SIG-M5 (cell line): ENCODE data around the gene TNNC1.

Experiments used
- DNase-seq: peaks from one replicate; lab custom pipeline; 2025; lab: John Stamatoyannopoulos, UW

The TNNC1 gene

DNA sequence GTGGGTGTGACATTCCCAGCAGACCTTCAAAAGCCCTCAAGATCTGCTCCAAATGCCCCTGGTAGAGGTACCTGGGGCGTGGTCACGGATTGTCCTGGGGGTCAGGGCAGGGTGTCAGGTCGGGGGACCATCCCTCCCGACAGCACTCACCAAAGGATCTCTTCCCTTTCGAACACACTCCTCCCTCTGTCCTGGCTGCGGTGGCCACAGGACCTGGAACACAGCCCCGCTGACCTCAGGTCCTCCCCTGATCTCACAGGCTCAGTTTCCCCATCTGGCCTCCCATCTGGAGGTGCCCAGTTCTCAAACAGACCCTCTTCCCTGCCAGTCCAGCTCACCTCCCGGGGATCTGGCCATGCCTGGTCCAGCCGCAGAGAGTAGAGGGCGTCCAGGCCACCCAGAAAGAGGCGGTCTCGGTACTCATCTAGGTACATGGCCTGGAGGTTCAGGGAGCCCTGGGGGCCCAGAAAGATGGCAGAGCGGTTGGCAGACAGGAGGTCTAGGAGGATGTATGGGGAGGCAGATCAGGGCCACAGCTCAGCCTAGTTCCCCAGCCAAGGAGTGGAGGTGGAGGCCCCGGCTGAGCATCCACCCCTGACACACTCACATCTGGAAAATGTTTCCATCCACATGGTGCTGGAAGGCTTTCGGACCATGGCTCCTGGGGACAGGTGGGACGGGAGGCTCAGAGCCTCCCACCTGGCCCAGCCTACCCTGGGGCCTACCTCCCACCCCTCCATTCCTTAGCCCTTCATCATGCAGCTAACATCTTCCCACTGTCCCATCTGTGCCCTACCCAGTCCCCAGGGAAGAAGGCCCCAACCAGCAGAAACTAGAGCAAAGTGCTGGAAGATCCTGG, 11.2 kb downstream of the TNNC1 start:
- no peak for DNase-seq

DNA sequence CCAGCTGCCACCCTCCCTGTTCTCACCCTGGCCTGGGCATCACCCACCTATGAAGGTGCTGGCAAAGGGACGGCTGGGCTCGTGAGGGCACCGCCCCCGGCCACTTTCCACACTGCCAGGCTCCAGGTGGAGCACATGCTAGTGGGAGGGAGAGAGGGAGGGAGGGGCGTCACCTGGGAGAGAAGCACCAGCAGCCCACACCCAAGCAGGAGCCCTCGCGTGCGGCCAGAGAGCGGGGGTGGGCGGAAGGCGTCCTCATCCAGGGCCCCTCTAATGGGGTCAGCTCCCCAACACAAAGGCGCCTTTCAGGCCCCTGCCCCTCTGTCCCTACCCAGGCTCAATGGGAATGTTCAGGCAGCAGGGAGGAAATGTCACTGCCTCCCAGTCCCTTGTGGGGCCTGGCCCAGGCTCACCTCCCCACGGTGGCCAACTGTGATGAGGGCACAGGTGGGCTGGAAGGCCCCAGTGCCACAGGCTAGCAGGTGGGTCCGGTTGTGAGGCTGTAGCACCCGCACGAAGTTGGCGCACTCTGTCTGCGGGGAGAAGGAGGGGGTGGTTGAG, 12.0 kb downstream of the TNNC1 start:
- DNase-seq = no peak

DNA sequence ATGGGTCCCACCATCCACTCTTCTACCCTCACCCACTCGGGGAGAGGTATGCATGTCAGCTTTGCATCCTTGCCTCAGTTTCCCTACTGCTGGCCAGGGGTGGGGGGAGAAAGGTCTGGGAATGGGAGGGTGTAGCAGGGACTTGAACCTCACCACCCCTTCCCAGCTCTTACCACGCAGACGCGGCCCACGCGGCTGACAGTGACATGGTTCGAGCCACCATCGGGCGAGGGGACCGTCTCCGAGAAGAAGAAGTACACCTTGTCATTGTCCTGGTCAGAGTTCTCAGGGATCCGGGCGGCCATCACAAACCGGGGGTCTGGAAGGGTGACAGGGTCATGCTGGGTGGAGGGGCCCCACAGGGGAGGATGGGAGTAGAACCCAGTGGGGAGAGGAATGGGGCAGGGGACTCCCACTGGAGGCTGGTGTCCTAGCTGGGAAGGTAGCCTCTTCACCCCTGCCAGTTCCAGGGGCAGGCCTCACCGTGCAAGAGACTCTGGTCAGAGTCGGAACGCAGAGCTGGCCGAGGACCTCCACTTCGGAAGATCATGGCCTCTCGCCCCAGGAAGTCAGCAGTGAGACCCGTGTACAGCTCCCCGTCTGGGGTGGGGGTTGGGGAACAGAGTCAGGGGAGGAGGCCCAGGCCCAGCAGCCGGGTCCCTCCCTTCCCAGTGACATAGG, 12.6 kb downstream of the TNNC1 start:
- DNase-seq = no peak

DNA sequence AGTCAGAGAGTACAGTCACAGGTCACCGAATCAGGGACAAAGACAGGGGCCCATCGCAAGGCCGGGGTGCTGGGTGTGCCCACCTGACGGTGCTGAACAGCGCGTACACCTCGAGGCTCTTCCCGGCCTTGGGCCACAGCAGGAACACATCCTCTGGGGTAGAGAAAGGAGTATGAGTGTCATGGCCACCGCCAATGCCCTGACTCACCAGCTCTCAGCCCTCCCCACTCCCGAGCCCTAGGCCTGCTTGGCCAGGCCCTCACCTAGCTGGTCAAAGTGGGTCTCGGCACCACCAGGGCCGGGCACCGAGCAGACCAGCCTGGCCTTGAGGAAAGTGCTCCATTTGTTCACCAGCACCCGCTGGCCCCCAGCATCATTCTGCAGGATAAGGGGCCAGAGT, 13.2 kb downstream of the TNNC1 start:
- no peak for DNase-seq

DNA sequence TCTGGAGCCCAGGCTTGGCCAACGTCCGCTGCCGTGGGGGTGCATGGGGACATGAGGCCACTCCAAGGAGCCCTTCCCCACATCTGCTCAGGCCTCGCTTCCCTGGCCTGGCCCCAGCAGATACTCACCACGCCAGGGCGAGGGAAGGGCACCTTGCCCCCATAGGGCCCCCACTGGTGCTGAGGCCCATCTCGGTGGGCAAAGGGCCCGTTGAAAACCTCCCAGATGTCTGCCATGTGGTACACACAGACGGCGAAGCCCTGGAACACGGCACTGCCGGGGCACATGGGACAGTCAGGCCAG, 13.6 kb downstream of the TNNC1 start:
- DNase-seq = no peak

DNA sequence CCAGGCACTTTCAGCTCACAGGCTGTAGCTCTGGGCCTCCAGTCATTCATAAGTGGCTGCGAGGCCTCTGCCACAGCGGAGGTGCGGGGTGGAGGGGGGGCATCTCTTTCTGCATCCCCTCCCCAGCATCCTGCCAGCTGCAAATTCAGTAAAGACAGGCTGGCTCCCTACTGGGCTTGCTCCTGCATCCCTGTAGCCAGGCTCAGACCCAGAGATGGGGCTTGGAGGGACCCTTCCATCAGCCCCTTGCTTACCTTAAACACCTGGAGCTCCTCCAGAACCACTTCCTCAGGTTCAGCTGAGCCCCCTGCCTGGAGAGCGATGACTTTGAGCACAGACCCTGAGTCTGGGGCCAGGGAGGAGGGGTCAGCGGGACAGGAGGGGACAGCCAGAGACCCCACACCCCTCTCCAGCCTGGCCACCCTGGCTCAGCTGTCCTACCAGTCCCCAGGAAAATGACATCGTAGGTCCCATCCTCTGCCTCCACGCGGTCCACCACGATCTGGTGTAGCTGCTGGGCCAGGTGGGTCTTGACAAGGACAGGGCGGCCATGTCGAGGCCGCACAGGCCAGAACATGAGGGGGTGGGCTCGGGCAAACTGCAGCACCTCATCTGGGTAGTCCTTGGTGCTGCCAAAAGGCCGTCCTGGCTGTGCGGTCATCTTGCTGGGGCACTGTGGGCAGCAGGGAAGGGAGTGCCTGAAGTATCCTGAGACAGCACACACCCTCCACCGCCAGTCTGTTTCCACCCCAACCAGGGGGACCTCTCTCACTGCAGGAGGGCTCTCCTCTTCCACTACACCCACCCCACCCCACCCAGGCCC, 14.2 kb downstream of the TNNC1 start:
- no peak for DNase-seq

DNA sequence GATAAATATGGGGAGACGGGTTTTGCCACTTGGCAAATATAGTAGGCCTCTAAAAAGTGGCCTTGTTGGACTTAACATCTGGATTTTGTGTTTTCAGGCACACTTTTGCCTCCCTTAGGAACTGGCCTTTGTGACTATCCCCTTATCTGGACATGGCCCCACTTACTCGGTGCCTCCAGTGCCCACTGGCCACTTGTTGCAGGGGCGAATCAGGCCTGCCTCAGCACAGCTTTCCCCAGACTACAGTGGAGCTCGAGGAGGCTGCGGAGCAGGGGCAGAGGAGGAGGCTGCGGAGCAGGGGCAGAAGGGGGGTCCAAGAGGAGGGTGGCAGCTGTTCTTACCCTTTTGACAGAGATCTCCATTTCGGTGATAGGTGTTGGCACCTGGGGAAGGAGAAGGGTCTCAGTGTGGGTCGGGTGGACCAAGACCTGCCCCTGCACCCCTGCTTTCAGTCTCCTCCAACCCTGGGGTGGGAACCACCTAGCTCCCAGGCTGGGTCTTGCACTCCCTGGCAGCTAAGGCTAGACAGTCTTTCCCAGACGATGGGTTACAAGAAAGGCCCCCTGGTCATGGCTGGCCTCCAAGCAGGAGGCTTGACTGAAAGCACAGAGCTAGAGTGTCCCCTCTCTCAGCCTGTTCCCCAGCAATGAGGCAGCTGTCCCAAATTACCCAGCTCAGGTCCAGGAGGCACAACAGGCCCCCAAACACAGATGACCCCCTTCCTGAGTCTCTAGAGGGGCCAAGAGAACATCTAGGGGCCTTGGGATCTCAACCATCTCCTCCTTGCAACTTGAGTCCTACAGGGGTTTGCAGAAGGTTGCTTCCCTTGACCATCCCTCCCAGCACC, 15.0 kb downstream of the TNNC1 start:
- no peak for DNase-seq

DNA sequence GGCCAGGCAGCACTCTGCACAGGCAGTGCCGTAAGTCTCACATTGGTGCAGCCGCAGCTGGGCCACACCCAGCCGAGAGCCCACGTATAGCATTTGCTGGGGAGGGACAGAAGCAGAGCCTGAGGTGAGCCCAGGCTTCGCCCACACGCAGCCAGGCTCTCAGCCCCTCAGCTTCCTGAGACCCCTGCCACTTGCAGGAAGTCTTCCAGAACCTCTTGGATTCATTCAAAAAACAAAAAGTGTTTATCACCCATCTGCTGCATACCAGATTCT, 15.8 kb downstream of the TNNC1 start:
- DNase-seq = no peak

DNA sequence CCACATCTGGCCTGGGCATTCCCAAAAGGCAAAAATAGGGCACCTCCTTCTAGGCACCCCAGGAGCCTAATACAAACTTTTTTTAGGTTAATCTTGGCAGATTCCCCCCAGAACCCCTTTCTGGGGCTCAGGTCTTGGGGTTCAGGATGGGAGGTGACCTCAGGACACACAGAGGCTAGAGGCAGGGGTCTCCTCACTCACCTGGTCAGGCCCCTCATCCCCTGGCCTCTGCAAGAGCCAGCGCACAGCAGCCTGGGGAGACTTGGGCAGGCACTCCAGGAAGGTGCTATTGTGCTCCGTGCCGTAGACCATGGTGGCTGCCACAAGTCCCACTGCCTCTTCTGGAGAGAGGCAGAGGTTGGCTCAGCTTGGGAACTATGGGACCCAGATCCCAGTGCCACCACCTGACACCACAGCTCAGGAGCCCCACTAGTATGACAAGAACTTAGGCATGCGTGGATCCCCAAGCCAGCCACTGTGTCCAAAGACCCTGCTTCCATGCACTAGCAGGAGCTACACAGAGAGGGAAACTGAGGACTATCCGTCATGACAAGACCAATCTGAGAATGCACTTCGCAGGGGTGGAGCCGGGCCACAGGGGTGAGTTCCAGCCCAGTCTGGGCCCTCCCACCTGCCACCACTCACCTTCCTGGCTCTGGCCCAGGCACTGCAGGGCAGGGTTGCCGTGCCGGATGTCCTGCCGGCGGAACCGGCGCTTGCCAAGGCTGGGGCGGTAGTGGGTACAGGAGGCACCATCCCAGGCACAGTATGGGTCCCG, 16.3 kb downstream of the TNNC1 start:
- DNase-seq = no peak

DNA sequence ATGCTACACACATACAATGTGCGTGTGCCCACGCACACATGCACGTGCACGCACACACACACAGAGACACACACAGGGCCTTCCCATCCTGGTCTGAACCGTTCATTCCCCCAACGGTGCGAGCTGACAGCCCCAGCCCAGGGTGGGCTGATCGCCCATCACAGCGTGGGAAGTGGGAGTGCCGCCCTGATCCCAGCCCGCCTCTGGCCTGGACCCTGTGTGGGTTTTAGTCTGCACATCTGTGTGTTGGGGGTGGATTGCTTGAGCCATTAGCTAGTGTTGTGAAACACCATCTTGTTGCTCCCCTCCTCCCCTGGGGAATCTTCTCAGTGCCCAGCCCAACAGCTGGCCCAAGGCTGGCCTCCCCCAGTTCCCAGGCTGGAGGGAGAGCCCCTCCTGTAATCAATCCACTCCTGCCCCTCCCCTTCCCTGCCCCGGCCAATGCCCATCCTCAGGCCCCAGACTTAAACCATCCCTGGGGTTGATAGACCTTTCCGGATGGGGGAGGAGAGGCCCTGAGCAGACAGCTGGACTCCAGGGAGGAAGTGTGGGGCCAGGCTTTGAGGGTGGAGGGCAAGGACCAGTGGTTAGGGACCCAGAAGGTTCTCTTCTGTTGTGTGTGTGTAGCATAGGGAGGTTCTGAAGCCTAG, 17.2 kb downstream of the TNNC1 start:
- DNase-seq = no peak

DNA sequence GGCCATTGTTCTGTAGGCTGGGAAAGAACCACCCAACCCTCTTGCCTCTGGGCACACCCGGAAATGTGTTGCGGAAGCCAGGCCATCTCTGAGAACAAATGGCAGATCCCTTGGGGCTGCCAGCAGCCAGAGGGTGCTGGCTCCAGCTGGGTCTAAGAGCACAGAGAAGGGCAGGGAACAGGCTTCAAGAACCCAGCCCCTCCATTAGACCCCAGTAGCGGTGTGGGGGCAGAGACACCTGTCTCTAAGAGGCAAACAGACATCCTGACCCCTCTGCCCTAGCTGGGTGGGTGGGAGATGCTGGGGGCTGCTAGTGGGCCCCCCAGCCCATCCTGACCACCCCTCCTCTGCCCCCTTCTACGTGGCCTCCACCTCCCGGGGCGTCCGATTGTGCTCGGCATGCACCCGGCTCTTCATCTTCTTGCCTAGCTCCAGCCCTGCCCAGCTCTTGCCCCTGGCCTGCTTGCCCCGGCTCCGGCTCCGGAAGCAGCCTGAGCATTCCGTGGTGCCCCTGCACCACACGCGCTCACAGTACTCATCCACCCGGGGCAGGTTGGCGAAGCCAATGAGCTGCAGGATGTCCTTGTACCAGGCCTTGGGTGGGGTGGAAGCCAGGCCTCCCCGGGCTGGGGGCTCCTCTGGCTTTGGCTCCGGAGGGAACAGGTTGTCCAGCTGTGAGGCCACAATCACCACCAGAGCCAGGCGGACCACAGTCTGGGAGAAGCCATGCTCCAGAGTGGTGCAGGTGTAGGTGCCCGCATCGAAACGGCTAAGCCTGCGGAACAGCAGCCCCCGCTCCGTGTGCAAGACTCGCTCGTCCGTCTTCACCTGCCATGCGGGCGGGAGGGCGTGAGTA, 18.4 kb downstream of the TNNC1 start:
- no peak for DNase-seq

DNA sequence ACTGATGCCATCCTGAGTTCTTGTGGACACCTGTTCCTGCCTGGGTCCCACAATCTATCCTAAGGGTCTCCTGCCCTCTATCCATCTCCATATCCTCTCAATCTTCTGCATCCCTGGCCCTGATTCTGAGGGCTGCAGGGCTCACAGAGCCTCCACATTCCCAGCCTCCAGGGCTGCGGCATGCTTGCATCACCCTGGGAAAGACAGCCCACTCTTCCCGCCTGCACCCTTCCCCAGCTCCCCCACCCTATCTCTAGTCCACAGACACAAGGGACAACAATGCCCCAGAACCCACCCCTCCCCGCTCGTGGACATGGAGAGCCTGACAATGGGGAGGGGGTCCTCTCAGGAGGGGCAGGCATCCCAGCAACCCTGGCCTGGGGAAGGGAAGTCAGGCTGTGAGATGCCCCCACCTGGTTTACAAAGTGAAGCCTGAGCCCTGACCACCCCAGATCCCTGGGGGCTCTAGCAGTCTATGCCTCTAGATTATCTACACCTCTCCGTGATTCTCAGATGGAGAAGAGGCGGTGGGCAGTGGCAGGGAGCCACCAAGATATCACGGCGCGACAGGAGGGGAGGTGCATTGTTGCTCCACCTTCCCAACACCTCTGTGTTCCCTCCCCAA, 19.2 kb downstream of the TNNC1 start:
- no peak for DNase-seq

DNA sequence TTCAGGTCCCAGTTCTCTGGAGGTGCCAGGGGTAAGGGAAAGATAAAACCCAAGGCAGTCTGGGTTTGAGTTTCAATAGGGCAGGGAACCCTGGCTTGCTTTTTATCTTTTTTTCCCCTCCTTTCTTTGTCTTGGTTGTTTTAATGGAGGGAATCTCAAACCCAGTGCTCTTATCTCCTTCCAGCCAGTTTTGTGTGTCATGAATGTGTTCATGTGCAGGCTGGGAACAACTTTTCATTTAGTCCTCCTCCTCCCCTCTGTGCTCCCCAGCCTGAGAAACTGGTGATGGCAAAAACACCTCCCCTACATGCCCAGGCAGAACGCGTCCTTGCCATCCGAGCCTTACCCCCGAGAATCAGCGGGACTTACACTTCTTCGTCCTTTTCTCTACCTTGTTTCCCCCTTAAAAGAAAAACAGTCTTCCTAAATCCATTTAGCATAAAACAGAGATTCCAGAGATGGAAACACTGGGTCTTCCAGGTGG, 19.8 kb downstream of the TNNC1 start:
- DNase-seq = no peak

DNA sequence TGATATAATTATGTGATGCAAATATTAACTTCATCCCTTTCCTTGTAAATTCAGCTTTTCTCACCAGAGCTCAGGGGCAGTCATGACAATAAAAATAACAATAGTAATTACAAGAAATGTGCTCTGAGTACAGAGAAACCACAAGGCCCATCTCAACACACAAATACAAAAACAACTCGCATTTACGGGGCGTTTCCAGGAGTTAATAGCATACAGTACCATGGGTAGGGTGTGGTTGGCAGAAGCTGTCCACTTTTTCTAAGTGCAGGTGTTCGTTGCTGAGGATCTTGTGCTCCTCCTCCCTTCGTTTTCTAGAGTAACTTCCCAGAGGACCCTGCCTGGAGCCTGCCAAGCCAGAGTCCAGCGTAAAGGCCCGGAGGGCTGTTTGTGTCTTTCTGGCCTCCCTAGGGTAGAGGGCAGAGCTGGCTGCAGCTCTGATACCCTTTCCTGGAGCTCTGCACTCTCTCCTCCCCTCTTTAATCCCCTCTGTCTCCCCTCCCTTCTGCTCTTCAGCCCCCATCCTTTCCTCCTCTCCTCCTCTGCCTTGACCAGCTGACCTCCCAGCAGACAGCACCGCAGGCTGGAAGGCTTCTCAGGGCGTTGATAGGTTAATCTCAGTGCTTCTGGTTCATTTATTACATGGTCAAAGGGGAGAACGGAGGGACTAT, 20.4 kb downstream of the TNNC1 start:
- no peak for DNase-seq

DNA sequence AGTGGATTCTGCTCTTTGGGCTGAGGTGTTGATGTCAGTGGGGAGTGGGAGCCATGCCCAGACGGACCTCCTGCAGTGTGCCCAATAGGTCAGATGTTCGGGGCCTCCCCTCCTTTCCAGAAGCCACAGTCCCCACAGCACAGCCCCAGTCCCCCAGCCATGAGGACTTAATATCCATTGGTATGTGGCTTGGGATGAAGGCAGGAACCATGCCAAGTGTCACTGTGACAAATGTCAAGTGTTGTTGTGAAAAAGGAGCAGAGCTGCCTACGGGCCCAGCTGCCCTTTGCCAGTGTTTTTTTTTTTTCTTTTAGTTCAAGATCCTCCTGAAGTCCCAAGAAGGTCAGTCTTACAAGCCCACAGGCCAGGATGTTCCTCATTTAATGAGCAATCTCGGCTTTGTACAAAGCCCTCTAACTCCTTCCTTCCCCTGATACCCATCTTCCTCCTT, 21.1 kb downstream of the TNNC1 start:
- no peak for DNase-seq

DNA sequence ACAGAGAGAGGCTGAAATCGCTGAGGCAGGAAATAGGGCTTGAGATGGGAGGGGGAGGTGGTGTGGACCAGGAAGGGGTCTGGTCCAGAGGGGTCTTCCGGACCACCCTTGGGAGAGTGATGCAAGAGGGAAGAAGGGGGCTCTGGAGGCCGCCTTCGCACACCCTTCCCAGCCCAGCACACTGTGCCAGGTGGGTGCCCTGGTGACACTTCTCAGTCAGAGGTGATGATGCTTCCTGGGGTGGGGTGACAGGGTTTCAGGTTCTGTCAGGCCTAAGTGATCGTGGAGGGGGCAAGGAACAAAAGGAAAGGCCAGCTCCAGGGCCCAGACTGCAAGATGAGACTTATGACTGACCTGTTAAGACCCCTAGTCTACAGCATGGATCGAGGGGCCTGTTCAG, 21.6 kb downstream of the TNNC1 start:
- DNase-seq = no peak

DNA sequence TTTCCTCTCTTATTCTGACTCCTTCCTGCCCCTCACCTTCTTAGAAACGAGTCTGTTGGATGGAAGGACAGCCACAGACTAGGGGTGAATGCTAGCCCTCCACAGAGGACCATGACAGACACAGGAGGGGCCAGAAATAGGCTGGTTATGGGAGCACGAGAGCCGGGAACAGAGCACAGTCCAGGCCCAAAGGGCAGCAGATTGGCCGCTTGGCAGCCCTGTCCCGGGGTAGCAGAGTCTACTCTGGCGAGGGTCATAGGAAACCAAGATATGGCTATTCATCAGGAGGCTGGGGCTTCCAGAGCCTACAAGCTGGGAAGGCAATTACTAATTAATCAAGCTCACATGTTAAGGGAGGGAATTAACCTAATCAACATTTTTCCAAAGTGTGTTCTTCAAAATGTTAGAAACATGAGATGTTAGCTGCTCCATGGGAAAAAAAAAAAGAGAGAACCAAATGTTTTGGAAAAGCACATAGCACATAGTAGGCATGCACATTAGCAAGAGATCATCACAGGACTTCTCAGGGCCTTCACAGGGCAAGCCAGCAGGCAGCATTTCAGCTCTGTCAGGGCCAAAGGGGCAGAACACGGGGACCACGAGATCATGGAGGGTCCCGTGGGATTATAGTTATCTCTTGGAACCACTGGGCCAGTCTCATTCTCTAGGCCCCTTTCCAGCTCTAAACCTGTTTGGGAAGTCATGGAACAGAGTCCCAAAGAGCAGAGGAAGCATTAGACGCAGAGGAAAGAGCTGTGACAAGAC, 22.2 kb downstream of the TNNC1 start:
- no peak for DNase-seq

DNA sequence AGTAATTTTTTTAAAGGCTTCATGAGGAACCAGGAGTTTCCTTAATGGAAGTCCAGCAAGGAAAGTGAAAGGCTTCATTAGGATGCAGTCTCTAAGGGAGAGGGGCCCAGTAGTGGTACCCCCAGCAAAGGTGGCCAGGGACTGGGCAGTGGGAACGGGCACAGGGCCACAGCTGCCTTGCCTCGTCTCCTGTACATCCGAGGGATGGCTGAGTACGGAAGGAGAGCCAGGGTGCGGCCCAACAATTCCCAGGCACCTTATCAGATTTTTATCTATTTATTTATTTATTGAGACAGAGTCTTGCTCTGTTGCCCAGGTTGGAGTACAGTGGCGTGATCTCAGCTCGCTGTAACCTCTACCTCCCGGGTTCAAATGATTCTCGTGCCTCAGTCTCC, 23.4 kb downstream of the TNNC1 start:
- no peak for DNase-seq
